MCF 10A (cell line): ENCODE results near the gene GALNT12. TPM values are rescaled to one million over a fixed set of nuclear protein-coding genes. Genes with fewer than 3 reads are reported as not detected.

ENCODE experiments used
- BruUV-seq: library from RNA; stranded (reverse); fragments of 400-500 nt; replicated peaks from 2 replicates; lab custom pipeline; 2021; lab: Mats Ljungman, UMichigan
- CTCF ChIA-PET: fragments of 300-600 bp; sonication (Branson Sonifier 250); formaldehyde crosslinking; extraction: SDS; loops from one replicate; lab custom pipeline; 2021; ENCODE audit warnings: antibody characterized with exemption, inconsistent platforms; lab: Yijun Ruan, JAX
- POLR2A ChIA-PET: fragments of 300-600, 350-650 bp; sonication (Branson Sonifier 250); formaldehyde crosslinking; extraction: SDS; loops from one replicate; lab custom pipeline; 2020; ENCODE audit warnings: antibody characterized with exemption, inconsistent platforms; lab: Yijun Ruan, JAX
- DNase-seq: peaks from one replicate; pipeline ENCODE4 v3.0.0-alpha.2; 2018; ENCODE audit not compliant: unreplicated experiment
- H3K27ac Mint-ChIP-seq: one replicate; pipeline ENCODE4 v1.8.0; 2022; ENCODE audit warnings: mild to moderate bottlenecking, low read depth, mixed read lengths; ENCODE audit not compliant: unreplicated experiment
- H3K27me3 Mint-ChIP-seq: one replicate; pipeline ENCODE4 v1.8.0; 2022; ENCODE audit warnings: mixed read lengths; ENCODE audit not compliant: insufficient read depth, unreplicated experiment
- H3K36me3 Mint-ChIP-seq: one replicate; pipeline ENCODE4 v1.8.0; 2022; ENCODE audit warnings: mild to moderate bottlenecking, moderate library complexity, mixed read lengths; ENCODE audit not compliant: insufficient read depth, unreplicated experiment
- H3K4me1 Mint-ChIP-seq: one replicate; pipeline ENCODE4 v1.8.0; 2022; ENCODE audit warnings: mixed read lengths; ENCODE audit not compliant: insufficient read depth, unreplicated experiment
- H3K4me3 Mint-ChIP-seq: one replicate; pipeline ENCODE4 v1.8.0; 2022; ENCODE audit warnings: mild to moderate bottlenecking, moderate library complexity, mixed read lengths; ENCODE audit not compliant: unreplicated experiment
- H3K9me3 Mint-ChIP-seq: one replicate; pipeline ENCODE4 v1.8.0; 2022; ENCODE audit warnings: mixed read lengths; ENCODE audit not compliant: unreplicated experiment
- CTCF ChIP-seq: fragments of 200-600 bp; IDR thresholded peaks from one replicate; pipeline ENCODE4 v1.8.0; 2022; ENCODE audit warnings: antibody characterized with exemption, mild to moderate bottlenecking; ENCODE audit not compliant: unreplicated experiment
- intact Hi-C: fragments of 100-400 bp; cut with micrococcal nuclease; formaldehyde crosslinking; loops from 2 replicates; pipeline ENCODE4 v1.14.1; 2022
- total RNA-seq: library from RNA; stranded (reverse); gene quantifications from 2 replicates; pipeline ENCODE4 v1.2.3, GENCODE V29; 2022

GALNT12 gene
- total RNA-seq, 1 experiment from 2014 or later: not detected

GRCh38 chr9:98892288-98892687 is 84.8 kb downstream of the GALNT12 start:
- intact Hi-C loops: no loop called here
- no peak overlapping the region for H3K27ac Mint-ChIP-seq
- peaks cover 32% of the 10 kb centered on the region for H3K27me3 Mint-ChIP-seq
- H3K4me3 Mint-ChIP-seq: no peak overlapping the region
- no peaks in the 10 kb centered on the region for H3K36me3 Mint-ChIP-seq
- CTCF ChIA-PET: interaction anchor here (0.8 to 2.8 kb wide), 3 partner anchors 44 to 106 kb away, joined by 3 to 10 read pairs (median 4); no protein-coding TSS in a partner anchor
- H3K9me3 Mint-ChIP-seq: no peaks in the 10 kb centered on the region
- TF ChIP-seq CTCF: no peak
- no TSS peak for BruUV-seq
- POLR2A ChIA-PET: no interaction called here
- DNase-seq: no peak
- H3K4me1 Mint-ChIP-seq: no peaks in the 10 kb centered on the region

- no peak overlapping the region for H3K4me3 Mint-ChIP-seq
- no peaks in the 10 kb centered on the region for H3K4me1 Mint-ChIP-seq
- ChIA-PET CTCF (interaction anchor here (0.8 to 2.8 kb wide), 3 partner anchors 44 to 106 kb away, joined by 3 to 10 read pairs (median 4); no protein-coding TSS in a partner anchor), POLR2A (no interaction called here)
- no peaks in the 10 kb centered on the region for H3K9me3 Mint-ChIP-seq
- H3K27me3 Mint-ChIP-seq: peaks cover 28% of the 10 kb centered on the region
- BruUV-seq: no TSS peak
- no peak overlapping the region for H3K27ac Mint-ChIP-seq
- no peak for DNase-seq
- intact Hi-C loops: no loop called here
- H3K36me3 Mint-ChIP-seq: no peaks in the 10 kb centered on the region
- no peak for TF ChIP-seq CTCF
Measured at GRCh38 chr9:98892690-98893089, 85.2 kb downstream of the GALNT12 start.

- H3K9me3 Mint-ChIP-seq: no peaks in the 10 kb centered on the region
- peaks cover 14% of the 10 kb centered on the region for H3K27me3 Mint-ChIP-seq
- CTCF ChIA-PET: interaction anchor here (0.7 to 1.0 kb wide), 2 partner anchors 8 to 105 kb away, joined by 3 read pairs; no protein-coding TSS in a partner anchor
- H3K36me3 Mint-ChIP-seq: no peaks in the 10 kb centered on the region
- POLR2A ChIA-PET: interaction anchor here (0.7 kb wide), 1 partner anchor 17 kb away, joined by 3 read pairs; no protein-coding TSS in a partner anchor
- H3K4me3 Mint-ChIP-seq: no peak overlapping the region
- no peaks in the 10 kb centered on the region for H3K4me1 Mint-ChIP-seq
- H3K27ac Mint-ChIP-seq: no peak overlapping the region
- BruUV-seq: no TSS peak
- TF ChIP-seq CTCF: no peak
- no peak for DNase-seq
- intact Hi-C loops: no loop called here
Measured at GRCh38 chr9:98894171-98894570, 86.7 kb downstream of the GALNT12 start.

- POLR2A ChIA-PET: interaction anchor here (0.7 kb wide), 1 partner anchor 16 kb away, joined by 3 read pairs; no protein-coding TSS in a partner anchor
- no TSS peak for BruUV-seq
- Mint-ChIP-seq H3K36me3 (no peaks in the 10 kb centered on the region), H3K27me3 (peaks cover 9% of the 10 kb centered on the region), H3K4me1 (peaks cover 5% of the 10 kb centered on the region), H3K4me3 (no peak overlapping the region), H3K9me3 (no peaks in the 10 kb centered on the region), H3K27ac (no peak overlapping the region)
- no peak for TF ChIP-seq CTCF
- no peak for DNase-seq
- intact Hi-C loops: no loop called here
- CTCF ChIA-PET: interaction anchor here (1.0 kb wide), 1 partner anchor 104 kb away, joined by 3 read pairs; no protein-coding TSS in a partner anchor
Measured at GRCh38 chr9:98894761-98895160, 87.3 kb downstream of the GALNT12 start.
